NCI-H2107 (cell line): Measurements from ENCODE around the gene DNPH1.

Source experiments
- DNase-seq: peaks from one replicate; lab custom pipeline; 2025; lab: John Stamatoyannopoulos, UW

Gene DNPH1

DNA sequence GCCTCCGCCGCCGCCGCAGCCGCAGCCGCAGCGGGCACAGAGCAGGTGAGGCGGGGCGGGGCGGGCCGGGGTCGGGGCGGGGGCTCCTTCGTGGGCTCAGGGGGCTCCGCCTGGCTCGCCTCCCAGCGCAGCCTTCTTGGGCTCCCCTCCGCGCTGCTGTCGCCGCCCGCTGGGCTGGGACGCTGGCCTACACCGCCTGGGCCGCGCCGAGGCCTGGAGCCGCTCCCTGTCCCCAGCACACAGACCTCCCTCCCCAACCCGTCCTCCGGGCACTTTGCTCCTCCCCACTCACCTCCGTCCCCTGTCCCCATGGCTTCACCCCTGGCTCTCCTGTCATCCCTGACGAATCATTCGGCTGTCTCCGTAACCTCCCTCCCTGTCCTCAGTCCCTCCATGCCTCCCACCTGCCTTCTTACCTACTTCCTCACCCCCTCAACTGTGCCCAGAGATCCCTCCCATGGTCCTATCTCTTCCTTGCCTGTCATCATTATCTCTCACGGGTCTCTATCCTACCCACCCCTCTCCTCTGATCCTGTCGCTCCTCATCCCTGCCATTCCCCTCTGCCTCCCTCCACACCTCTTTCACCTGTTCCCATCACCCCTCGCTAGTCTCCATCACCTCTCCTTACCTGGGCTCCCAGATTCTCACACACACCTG is 14.5 kb upstream of the DNPH1 start:
- DNase-seq, result no peak

DNA sequence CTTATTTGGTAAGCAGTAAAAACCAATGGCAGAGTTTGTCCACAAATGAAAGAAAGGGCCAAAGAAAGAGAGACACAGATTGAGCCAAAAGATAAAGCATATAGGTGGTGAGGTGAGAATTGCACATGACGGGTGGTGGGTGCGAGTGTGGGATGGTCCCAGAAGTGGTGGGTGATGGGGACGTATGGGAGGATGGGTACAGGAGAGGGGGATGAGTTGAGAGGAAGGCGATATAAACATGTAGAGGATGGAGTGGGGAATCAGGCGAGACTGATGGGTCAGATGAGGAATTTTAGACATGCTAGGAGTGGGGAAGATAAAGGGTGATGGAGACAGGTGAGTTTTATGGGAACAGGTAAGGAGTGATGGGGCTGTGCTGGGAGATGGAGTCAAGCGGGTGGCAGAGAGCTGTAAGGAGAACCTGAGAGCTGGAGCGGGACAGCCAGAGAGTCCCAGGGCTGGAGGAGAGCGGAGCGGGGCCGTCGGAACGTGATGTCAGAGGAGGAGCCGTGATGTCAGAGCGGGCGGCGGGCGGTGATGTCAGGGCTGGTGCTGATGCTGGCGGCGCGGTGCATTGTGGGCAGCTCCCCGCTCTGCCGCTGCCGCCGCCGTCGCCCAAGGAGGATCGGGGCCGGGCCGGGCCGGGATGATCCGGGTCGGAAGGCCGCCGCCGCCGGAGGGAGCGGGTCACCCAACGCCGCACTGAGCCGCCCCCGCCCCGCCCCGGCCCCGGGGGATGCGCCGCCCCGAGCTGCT is 13.8 kb upstream of the DNPH1 start, which contains the start of gene TTBK1:
TTBK1 (plus strand) TSS at position 574 of the 756 bp plus-strand sequence. CDS start 3,180 bp downstream, outside the sequence.
- no peak for DNase-seq

DNA sequence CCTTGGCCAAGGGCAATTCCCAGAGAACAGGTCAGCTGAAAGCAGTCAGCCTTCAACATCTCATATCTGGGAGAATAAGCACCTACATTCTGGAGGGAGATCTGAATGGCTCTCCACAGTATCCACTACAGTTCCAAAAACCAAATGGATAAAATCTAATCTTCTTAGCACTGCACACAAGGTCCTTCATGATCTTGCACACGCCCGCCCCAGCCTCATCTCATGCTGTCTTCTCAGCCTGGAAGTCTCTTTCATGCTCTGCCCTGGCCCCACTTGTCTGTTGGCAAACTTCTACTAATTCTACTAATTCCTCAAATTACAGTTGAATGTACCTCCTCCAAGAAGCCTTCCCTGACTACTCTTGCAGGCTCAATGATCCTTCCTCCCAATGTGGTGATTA is 12.2 kb upstream of the DNPH1 start:
- DNase-seq, result no peak

DNA sequence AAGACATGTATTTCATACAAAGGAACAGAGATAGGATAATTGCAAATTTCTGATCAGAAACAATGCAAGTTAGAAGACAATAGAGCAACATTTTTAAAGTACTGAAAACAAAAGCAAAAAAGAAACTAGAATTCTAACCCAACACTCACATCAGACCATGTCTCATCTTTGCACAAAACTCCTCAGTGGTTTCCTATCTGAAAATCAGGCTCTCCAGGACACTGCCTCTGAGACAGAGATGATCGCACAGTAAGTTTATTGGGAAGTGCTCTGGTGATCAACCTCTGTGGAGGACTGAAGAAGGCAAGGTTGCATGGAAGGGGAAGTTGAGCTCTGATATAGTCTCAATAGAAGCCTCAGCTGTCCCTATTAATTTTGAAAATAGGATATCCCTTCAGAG is 11.7 kb upstream of the DNPH1 start:
- DNase-seq, result no peak

DNA sequence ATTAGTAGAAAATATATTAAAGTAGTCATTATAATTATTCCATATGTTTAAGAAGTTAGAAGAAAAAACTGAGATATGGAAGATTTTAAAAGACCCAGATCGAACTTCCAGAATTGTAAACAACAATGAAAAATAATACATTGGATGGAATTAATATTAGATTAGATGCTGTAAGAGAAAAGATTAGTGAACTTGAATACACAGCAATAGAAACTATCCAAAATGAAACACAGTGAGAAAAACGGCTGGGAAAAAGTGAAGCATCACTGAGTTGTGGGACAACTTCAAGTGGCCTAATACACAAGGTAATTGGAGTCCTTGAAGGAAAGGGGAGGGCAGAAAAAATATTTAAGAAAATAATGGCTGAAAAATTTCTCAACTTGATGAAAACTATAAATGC is 9.8 kb upstream of the DNPH1 start:
- DNase-seq, result no peak

DNA sequence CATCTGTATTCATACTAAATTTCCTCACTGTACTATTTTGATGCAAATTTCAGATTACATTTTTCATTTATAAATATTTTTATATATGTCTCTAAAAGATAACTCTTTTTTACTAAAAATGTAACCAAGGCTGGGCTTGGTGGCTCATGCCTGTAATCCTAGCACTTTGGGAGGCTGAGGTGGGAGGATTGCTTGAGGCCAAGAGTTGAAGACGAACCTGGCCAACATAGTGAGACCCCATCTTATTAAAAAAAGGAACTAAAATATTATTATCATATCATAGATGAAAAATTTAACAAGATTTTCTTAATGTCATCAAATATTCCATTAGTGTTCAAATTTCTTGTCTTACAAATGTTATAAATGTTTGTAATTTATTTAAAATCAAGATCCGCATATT is 6.6 kb upstream of the DNPH1 start:
- DNase-seq, result no peak

DNA sequence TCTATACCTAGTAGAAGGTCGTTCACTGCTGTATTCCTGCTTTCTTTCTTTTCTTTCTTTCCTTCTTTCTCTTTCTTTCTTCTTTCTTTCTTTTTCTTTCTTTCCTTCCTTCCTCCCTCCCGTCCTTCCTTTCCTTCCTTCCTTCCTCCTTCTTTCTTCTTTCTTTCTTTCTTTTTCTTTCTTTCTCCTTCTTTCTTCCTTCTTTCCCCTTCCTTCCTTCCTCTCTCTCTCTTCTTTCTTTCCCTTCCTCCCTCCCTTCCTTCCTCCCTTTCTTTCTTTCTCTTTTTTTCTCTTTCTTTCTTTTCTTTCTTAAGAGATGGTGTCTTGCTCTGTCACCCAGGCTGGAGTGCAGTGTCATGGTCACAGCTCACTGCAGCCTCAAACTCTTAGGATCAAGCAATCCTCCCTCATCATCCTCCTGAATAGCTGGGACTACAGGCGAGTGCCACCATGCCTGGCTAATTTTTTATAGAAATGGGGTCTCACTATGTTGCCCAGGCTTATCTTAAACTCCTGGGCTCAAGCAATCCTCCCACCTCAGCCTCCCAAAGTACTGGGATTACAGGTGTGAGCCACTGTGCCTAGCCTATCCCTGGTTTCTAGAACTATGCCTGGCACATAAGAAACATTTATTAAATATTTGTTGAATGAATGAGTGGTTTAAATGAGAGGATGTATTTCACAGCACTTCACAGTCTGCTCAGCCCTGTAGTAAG is 2.6 kb upstream of the DNPH1 start:
- no peak for DNase-seq

DNA sequence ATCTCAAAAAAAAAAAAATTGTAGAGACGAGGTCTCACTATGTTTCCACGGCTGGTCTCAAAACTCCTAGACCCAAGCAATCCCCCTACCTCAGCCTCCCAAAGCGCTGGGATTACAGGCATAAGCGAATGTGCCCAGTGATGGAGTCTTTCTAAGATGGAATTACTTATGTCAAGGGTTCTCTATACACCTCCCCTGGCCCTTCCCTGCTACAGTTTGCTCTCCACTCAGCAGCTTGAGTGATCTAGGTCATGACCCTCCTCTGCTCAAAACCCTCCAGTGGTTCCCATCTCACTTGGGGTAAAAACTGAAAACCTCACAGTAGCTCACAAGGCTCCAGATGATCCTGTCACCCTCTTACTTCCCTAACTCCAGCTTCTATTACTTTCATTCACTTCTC is 1.8 kb upstream of the DNPH1 start:
- no peak for DNase-seq

DNA sequence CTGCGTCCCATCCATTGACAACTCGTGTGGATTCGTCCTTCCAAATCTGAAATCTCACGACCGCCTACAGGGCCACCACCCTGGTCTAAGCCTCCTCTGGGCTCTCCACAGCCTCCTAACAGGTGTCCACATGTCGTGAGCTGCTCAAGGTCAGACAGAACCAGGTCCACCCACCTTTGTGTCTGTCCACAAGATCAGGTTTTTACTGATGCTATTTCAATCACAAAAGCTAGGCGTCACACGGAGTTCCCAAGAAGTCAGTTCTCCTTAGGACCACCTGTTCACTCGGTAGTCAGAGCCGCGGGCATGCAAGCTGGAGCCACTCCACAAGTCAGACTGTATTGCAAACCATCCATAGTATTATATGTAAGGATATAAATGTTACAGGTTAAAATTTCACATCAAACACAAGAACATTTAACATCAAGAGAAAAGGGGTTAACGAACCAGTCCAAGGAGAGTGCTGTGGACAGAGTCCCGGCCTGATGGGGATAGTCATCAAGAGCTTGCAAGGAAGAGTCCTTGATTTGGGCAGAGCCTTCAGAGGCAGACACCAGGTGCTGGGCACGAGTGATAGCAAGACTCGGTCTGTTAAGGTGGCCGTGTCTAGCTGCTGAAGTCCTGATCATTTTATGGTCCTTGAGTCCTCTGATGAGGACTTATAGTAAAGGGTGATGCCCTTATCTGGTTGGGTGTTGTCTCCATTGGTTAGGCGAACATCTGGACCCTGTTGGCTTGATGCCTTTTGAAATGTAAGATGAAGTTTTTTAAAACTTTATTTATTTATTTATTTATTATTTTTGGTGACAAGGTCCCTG is 731 bp upstream of the DNPH1 start:
- DNase-seq, result no peak

DNA sequence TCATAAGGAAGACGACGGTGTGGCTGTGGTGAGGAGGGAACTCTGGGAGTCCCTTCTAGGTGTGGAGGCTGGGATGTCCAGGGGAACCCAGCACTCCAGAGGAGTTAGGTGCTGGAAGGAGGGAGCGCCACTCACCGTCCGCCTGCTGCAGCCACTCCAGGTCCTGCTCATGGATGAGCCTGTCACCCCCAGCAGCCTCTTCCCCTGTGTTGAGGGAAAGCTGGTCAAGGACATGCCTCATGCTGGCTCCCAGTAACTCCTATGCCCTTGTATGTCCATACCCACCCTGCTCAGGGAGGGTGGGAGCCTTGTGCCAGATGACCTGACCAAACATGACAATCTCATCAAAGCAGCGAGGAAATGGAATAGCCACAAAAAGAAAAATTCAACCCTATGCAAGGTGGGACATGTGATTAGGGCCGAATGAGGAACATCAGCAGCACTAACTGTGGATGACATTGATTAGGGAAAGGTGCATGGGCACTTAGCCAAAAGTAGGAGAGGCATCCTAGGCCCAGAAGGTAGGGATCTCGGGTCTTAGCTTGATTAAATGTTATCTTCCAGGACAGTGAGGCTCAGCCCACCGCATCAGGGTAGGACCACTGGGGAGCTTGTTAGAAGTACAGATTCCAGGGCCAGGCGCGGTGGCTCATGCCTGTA is 3.0 kb downstream of the DNPH1 start:
- DNase-seq, result no peak

DNA sequence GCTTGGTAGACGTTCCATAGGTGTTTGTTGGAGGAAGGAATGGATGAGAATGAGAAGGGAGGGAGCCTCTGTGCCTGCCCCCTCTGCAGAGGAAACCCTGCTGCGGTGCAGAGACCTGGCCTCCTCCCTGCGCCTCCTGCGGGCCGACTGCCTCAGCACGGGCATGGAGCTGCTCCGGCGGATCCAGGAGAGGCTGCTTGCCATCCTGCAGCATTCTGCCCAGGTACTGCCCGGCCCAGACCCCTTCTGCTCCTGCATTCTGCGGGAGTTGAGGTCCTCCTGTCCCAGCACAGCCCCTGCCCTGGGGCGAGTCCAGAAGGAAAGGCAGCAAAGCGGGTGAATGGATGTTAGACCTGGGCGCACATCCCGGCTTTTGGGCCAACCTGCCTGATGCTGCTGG is 6.1 kb downstream of the DNPH1 start:
- DNase-seq, result no peak

DNA sequence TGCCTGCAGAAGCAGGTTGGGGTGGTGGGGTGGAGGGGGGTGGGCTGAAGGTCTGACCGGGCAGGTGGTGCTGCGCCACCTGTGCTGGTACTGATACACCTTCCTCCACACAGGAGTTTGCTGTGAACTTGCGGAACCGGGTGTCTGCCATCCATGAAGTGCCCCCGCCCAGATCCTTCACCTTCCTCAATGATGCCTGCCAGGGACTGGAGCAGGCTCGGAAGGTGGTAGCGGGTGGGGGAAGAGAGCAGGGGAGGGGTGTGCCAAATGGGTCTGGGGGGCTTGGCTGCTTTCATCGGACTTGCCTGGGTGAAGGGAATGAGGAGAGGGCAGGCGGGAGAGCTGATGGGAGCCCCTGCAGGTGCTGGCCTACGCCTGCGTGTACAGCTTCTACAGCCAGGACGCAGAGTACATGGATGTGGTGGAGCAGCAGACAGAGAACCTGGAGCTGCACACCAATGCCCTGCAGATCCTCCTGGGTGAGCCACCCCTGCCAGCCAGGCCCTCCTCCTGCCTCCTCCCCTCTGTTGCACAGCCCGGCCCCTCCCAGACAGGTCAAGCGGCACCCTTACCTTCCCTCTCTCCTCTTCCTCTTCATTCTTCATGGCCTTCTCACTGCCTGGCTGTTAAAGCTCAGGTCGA is 6.7 kb downstream of the DNPH1 start:
- DNase-seq, result no peak

DNA sequence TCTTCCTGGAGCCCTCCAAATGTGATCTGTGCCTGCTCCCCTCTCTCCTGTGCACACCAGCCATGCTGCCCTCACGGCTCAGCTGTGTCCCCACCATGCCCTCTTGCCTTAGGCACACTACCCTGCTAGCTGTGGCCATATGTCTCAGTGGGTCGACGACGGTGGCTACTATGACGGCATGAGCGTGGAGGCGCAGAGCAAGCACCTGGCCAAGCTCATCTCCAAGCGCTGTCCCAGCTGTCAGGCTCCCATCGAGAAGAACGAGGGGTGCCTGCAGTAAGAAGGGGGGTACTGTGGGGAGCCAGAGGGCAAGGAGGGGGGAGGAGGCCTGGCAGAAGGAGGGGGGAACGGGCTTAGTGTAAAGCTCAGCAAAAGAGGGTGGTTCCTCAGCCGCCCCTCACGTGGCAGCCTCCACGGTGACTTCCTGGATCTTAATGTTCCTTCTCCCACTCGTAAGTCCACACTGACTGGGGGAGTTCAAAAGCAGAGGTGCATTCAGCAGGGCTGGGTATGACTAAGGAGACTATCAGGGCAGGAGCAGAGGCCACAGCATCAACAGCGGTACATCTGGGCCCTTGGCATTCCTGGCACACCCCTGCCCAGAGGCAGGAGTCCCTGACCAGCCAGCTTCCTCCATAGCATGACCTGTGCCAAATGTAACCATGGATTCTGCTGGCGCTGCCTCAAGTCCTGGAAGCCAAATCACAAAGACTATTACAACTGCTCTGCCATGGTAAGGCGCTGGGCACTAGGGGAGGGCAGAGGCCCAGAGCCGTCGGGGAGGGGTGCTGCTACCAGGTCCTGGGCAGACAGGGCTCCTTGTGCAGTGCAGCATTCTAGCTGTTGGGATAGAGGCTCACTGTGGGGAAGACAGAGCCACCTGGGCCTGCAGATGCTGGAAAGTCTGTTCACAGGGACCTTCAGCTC is 8.0 kb downstream of the DNPH1 start:
- no peak for DNase-seq

DNA sequence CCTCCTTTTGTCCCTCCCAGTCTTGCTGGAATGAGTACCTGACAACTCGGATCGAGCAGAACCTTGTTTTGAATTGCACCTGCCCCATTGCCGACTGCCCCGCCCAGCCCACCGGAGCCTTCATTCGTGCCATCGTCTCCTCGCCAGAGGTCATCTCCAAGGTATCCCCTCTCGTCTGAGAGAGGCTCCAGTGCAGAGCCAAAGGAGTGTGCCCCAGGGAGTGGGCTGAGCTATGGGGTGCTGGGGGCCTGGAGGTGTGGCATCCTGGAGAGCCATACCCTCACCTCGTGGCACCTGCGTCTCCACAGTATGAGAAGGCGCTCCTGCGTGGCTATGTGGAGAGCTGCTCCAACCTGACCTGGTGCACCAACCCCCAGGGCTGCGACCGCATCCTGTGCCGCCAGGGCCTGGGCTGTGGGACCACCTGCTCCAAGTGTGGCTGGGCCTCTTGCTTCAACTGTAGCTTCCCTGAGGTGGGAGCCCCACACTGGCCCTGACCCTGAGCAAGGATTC is 8.8 kb downstream of the DNPH1 start:
- DNase-seq, result no peak

DNA sequence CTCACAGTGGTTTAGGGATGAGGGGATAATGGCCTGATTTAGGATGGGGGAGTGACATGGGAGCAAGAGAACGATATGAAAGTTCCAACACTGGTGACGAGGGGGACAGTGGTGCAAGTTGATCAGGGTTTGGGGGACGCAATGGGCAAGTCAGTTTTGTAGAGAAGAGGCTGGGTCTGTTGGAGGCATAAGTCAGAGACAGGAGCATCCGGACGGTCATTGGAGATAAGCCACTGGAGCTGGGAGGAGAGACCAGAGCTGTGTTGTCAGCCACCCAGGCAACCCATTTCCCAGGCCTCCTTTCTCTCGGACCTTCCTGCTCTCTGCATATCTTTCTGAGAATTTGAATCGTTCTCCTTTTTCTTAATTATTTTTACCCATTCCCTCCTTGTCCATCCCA is 9.5 kb downstream of the DNPH1 start:
- no peak for DNase-seq

DNA sequence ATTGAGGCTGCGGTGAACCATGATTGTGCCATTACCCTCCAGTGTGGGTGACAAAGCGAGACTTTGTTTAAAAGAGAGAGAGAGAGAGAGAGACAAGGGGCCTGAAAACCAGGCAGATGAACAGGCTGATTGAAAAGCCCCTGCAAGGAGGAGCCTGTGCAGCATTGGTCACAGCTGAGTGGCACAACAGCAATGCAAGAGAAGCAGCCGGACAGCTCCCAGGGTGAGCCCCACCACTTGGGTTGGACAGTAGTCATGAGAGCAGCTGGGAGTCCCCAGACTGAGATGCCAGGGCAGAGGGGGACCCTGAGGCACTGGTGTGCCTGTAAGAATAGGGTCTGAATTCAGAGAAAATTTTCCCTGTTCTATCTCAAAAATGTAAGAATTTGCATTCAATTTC is 10.2 kb downstream of the DNPH1 start:
- no peak for DNase-seq

DNA sequence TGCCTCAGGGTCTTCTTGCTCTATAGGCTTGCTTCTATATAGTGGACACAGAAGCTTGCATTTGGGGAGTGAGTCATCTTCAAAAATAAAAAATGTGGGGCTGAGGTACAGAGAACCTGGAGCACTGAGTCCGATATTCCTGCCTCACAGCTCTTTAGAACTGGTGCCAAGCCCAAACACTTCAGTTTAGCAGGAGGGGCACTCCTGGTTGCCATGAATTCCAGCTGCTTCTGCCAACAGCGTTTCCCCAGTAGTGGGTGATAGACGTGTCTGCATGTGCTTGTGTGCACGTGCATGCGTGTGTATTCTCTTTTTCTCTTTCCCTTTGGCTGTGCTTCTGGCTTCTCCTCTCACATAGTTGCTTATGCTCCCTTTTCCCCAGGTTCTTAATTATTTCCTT is 11.9 kb downstream of the DNPH1 start:
- DNase-seq, result no peak

DNA sequence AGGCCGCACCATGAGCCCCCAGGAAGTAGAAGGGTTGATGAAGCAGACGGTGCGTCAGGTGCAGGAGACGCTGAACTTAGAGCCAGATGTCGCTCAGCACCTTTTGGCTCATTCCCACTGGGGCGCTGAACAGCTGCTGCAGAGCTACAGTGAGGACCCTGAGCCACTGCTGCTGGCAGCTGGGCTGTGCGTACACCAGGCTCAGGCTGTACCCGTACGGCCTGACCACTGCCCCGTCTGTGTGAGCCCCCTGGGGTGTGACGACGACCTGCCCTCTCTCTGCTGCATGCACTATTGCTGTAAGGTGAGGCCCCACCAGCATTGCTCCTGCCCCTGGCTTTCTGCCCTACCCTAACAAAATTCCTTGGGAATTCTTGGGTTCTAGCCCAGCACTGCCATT is 13.1 kb downstream of the DNPH1 start:
- DNase-seq, result no peak

DNA sequence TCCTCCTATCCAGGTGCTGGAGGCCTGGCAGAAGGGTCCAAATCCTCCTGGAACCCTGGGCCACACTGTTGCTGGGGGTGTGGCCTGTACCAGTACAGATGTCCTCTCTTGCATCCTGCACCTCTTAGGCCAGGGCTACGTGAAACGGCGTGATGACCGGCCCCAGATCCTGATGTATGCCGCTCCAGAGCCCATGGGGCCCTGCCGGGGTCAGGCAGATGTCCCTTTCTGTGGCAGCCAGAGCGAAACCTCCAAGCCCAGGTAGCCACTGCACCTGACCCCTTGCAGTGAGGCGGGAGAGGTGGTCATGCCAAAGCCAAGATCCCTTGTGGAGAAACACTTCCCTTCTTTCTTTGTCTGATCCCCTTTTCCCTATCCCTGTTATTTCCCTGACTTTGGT is 14.2 kb downstream of the DNPH1 start:
- no peak for DNase-seq

DNA sequence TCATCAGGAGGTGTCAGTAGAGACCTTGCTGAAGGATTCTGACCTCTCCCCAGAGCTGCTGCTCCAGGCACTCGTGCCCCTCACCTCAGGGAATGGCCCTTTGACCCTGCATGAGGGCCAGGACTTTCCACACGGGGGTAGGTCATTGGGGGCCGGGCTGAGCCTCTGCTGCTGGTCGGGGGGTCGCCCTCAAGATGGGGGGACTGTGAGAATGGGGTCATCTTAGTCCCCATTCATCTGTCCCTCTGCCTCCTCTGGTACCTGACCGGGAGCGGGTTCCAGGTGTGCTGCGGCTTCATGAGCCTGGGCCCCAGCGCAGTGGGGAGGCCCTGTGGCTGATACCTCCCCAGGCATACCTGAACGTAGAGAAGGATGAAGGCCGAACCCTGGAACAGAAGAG is 15.8 kb downstream of the DNPH1 start:
- DNase-seq, result no peak
